Measurements from ENCODE around the gene MAPK8. TPM values are rescaled to one million over a fixed set of nuclear protein-coding genes. Genes with fewer than 3 reads are reported as not detected.

The MAPK8 gene
- 22.2 and 32.6 TPM in 2 replicates for total RNA-seq (2014; rRNA removed; shearing (Covaris generic))

GRCh38 chr10:48306265-48306869 lies at the start of gene MAPK8:
MAPK8 (plus strand) TSS chr10:48306677; CDS start chr10:48401661, 94,984 bp downstream.

GRCh38 chr10:48274636-48275035 lies 31.8 kb upstream of the MAPK8 start, which contains the start of gene FRMPD2:
FRMPD2 (minus strand) TSS chr10:48274696; CDS start chr10:48274567, 129 bp downstream.

Other genes with a start within 250 kb of the MAPK8 start
- gene FRMPD2, start 32.0 kb upstream of the MAPK8 start, total RNA-seq (2014; rRNA removed; shearing (Covaris generic)) = not detected in 2 replicates

All from A375 (cell line).